Neural cell (in vitro differentiated cells): ENCODE data around the gene CCSER2. TPM values are rescaled to one million over a fixed set of nuclear protein-coding genes. Genes with fewer than 3 reads are reported as not detected.

Source experiments
- H2AFZ ChIP-seq: fragments of 200-600, 300-800 bp; sonication (generic), shearing (Covaris generic); 2 replicates; pipeline ENCODE4 v1.6.0; 2014; ENCODE audit warnings: low read depth, mild to moderate bottlenecking, antibody characterized with exemption, low read length, moderate library complexity
- H3F3A ChIP-seq: fragments of 200-600 bp; shearing (Covaris generic); 2 replicates; pipeline ENCODE4 v1.6.1; 2016; ENCODE audit warnings: mild to moderate bottlenecking, moderate library complexity, mixed read lengths, antibody characterized with exemption, low read length; ENCODE audit not compliant: insufficient read depth, poor library complexity, severe bottlenecking
- H3K27ac ChIP-seq: fragments of 200-600, 300-800 bp; sonication (generic), shearing (Covaris generic); 2 replicates; pipeline ENCODE4 v1.5.1; 2014; ENCODE audit warnings: mild to moderate bottlenecking, low read length, moderate library complexity
- H3K27me3 ChIP-seq: fragments of 300-800, 200-600 bp; sonication (generic), shearing (Covaris generic); 2 replicates; pipeline ENCODE4 v1.6.0; 2014; ENCODE audit warnings: mild to moderate bottlenecking, low read depth, low read length, moderate library complexity; ENCODE audit not compliant: insufficient read depth
- H3K36me3 ChIP-seq: fragments of 300-800, 200-600 bp; sonication (generic), shearing (Covaris generic); 2 replicates; pipeline ENCODE4 v1.5.1; 2014; ENCODE audit warnings: mild to moderate bottlenecking, antibody characterized with exemption, low read length, moderate library complexity; ENCODE audit not compliant: insufficient read depth
- H3K4me2 ChIP-seq: fragments of 300-800, 200-600 bp; sonication (generic), shearing (Covaris generic); 2 replicates; pipeline ENCODE4 v1.6.0; 2014; ENCODE audit warnings: mild to moderate bottlenecking, low read length
- H3K4me3 ChIP-seq: fragments of 300-800, 200-600 bp; sonication (generic), shearing (Covaris generic); 2 replicates; pipeline ENCODE4 v1.5.1; 2014; ENCODE audit warnings: mild to moderate bottlenecking, low read length, moderate library complexity
- H3K79me2 ChIP-seq: fragments of 200-600 bp; shearing (Covaris generic); replicated peaks from 2 replicates; pipeline ENCODE4 v1.6.0; 2014; ENCODE audit warnings: mild to moderate bottlenecking, low read length, moderate library complexity; ENCODE audit not compliant: insufficient read depth
- H3K9ac ChIP-seq: fragments of 300-800, 200-600 bp; sonication (generic), shearing (Covaris generic); 2 replicates; pipeline ENCODE4 v1.6.1; 2016; ENCODE audit warnings: mild to moderate bottlenecking, low read length, mixed read lengths
- H3K9me2 ChIP-seq: fragments of 200-600 bp; shearing (Covaris generic); 2 replicates; pipeline ENCODE4 v1.6.1; 2016; ENCODE audit warnings: mild to moderate bottlenecking, low read length, mixed read lengths; ENCODE audit not compliant: insufficient read depth
- H3K9me3 ChIP-seq: fragments of 200-600, 300-800 bp; sonication (generic), shearing (Covaris generic); 2 replicates; pipeline ENCODE4 v1.6.1; 2016; ENCODE audit warnings: mild to moderate bottlenecking, mixed run types, low read length, moderate library complexity, mixed read lengths
- H4K20me1 ChIP-seq: fragments of 200-600 bp; shearing (Covaris generic); 2 replicates; pipeline ENCODE4 v1.6.1; 2016; ENCODE audit warnings: mild to moderate bottlenecking, mixed run types; ENCODE audit not compliant: insufficient read depth
- CTCF ChIP-seq: fragments of 450-650 bp; IDR thresholded peaks from 2 replicates; pipeline ENCODE4 v1.5.1; 2014; ENCODE audit warnings: antibody characterized with exemption, mild to moderate bottlenecking, moderate library complexity; ENCODE audit not compliant: poor library complexity, severe bottlenecking
- EZH2 ChIP-seq: fragments of 200-600, 300-800 bp; shearing (Covaris generic), sonication (generic); IDR thresholded peaks from 2 replicates; pipeline ENCODE4 v1.6.1; 2014; ENCODE audit warnings: antibody characterized with exemption, low read length, borderline replicate concordance, mild to moderate bottlenecking; ENCODE audit not compliant: insufficient read depth, poor library complexity, severe bottlenecking
- MXI1 ChIP-seq: fragments of 450-650 bp; conservative IDR thresholded peaks from 2 replicates; pipeline ENCODE4 v1.6.1; 2014; ENCODE audit warnings: antibody characterized with exemption, mild to moderate bottlenecking; ENCODE audit not compliant: poor library complexity, severe bottlenecking
- POLR2AphosphoS5 ChIP-seq: IDR thresholded peaks from 2 replicates; pipeline ENCODE4 v1.6.1; 2012
- RAD21 ChIP-seq: fragments of 450-650 bp; conservative IDR thresholded peaks from 2 replicates; pipeline ENCODE4 v1.6.1; 2014; ENCODE audit warnings: antibody characterized with exemption, mild to moderate bottlenecking, moderate library complexity
- REST ChIP-seq: IDR thresholded peaks from 2 replicates; pipeline ENCODE4 v1.6.1; 2012; ENCODE audit warnings: borderline replicate concordance
- SMC3 ChIP-seq: fragments of 450-650 bp; conservative IDR thresholded peaks from 2 replicates; pipeline ENCODE4 v1.6.1; 2014; ENCODE audit warnings: antibody characterized with exemption, mild to moderate bottlenecking, moderate library complexity; ENCODE audit not compliant: poor library complexity
- TAF1 ChIP-seq: IDR thresholded peaks from 2 replicates; pipeline ENCODE4 v1.6.1; 2012; ENCODE audit warnings: low read depth
- polyA plus RNA-seq: library from polyadenylated mRNA; depleted of rRNA; stranded (reverse); fragments of >200 nt; gene quantifications from 2 replicates; pipeline ENCODE4 v1.2.3, GENCODE V29; 2014

Gene CCSER2
- polyA plus RNA-seq, 1 donor from 2014 or later, result 38.3 TPM

GRCh38 chr10:84333864-84334451 is 5.6 kb downstream of the CCSER2 start:
- peaks cover 92% of the 10 kb centered on the region for H3K79me2 ChIP-seq
- no peaks in the 10 kb centered on the region for H3F3A ChIP-seq
- H3K9me3 ChIP-seq, result no peaks in the 10 kb centered on the region
- H3K4me3 ChIP-seq, result peak overlapping the region; percentile 19
- H3K27me3 ChIP-seq, result no peaks in the 10 kb centered on the region
- TF ChIP-seq REST, result no peak
- TF ChIP-seq POLR2AphosphoS5, result no peak
- no peak for TF ChIP-seq CTCF
- no peak for TF ChIP-seq SMC3
- no peak for TF ChIP-seq EZH2
- TF ChIP-seq TAF1, result no peak
- H3K4me2 ChIP-seq, result no peak overlapping the region
- no peaks in the 10 kb centered on the region for H3K9me2 ChIP-seq
- H2AFZ ChIP-seq, result no peak overlapping the region
- no peak overlapping the region for H3K27ac ChIP-seq
- no peaks in the 10 kb centered on the region for H3K36me3 ChIP-seq
- H3K9ac ChIP-seq, result no peak overlapping the region
- peaks cover 4% of the 10 kb centered on the region for H4K20me1 ChIP-seq

GRCh38 chr10:84334811-84335210 is 6.4 kb downstream of the CCSER2 start:
- H2AFZ ChIP-seq, result no peak overlapping the region
- no peak overlapping the region for H3K4me3 ChIP-seq
- peaks cover 4% of the 10 kb centered on the region for H4K20me1 ChIP-seq
- peaks cover 88% of the 10 kb centered on the region for H3K79me2 ChIP-seq
- no peaks in the 10 kb centered on the region for H3K36me3 ChIP-seq
- H3K4me2 ChIP-seq, result no peak overlapping the region
- H3K9me2 ChIP-seq, result no peaks in the 10 kb centered on the region
- no peak overlapping the region for H3K27ac ChIP-seq
- TF ChIP-seq RAD21 (no peak), MXI1 (no peak), REST (no peak), EZH2 (no peak)
- H3K9me3 ChIP-seq, result no peaks in the 10 kb centered on the region
- H3K27me3 ChIP-seq, result no peaks in the 10 kb centered on the region
- no peak overlapping the region for H3K9ac ChIP-seq
- no peaks in the 10 kb centered on the region for H3F3A ChIP-seq
